A549 (cell line): ENCODE results near the gene CERS6.

Experiments
- CBX8 ChIP-seq: fragments of 200-600 bp; sonication (generic); IDR thresholded peaks from 2 replicates; pipeline ENCODE4 v1.6.1; 2016
- EP300 ChIP-seq, 2 experiments: fragments of >200 bp; sonication (Bioruptor Twin); formaldehyde crosslinking; IDR thresholded peaks; 2 replicates in 1 of 2; 3 replicates in 1 of 2; pipeline ENCODE4 v1.6.1; 2016 to 2017
- ESRRA ChIP-seq: fragments of 150-350 bp; IDR thresholded peaks from 2 replicates; pipeline ENCODE4 v1.6.1; 2014; ENCODE audit warnings: mild to moderate bottlenecking, low read length, borderline replicate concordance
- HDAC2 ChIP-seq: fragments of 200-600 bp; sonication (generic); IDR thresholded peaks from 2 replicates; pipeline ENCODE4 v1.6.1; 2016
- JUNB ChIP-seq: fragments of >200 bp; sonication (Bioruptor Twin); formaldehyde crosslinking; IDR thresholded peaks from 2 replicates; pipeline ENCODE4 v1.6.1; 2016
- MAFK ChIP-seq: fragments of 450-650 bp; IDR thresholded peaks from 2 replicates; pipeline ENCODE4 v1.6.1; 2014; ENCODE audit not compliant: partially characterized antibody
- NPAS2 ChIP-seq: fragments of 250-450 bp; sonication (Bioruptor Pico); IDR thresholded peaks from 2 replicates; pipeline ENCODE4 v1.8.0; 2022; ENCODE audit warnings: mild to moderate bottlenecking, moderate library complexity, borderline replicate concordance
- SREBF2 ChIP-seq: fragments of 450-650 bp; IDR thresholded peaks from 2 replicates; pipeline ENCODE4 v1.6.1; 2014; ENCODE audit warnings: mild to moderate bottlenecking, moderate library complexity
- TF ChIP-seq, protein P1 (sequence below): fragments of >200 bp; sonication (Bioruptor Twin); formaldehyde crosslinking; IDR thresholded peaks from 3 replicates; pipeline ENCODE4 v1.5.1; 2016
- TF ChIP-seq, protein P2 (sequence below): fragments of >200 bp; sonication (Bioruptor Twin); formaldehyde crosslinking; IDR thresholded peaks from 3 replicates; pipeline ENCODE4 v1.6.1; 2016
- TF ChIP-seq, protein P3 (sequence below): IDR thresholded peaks from 2 replicates; pipeline ENCODE4 v1.6.1; 2012
- TF ChIP-seq, protein P4 (sequence below): IDR thresholded peaks from 2 replicates; pipeline ENCODE4 v1.6.1; 2012

DNA sequence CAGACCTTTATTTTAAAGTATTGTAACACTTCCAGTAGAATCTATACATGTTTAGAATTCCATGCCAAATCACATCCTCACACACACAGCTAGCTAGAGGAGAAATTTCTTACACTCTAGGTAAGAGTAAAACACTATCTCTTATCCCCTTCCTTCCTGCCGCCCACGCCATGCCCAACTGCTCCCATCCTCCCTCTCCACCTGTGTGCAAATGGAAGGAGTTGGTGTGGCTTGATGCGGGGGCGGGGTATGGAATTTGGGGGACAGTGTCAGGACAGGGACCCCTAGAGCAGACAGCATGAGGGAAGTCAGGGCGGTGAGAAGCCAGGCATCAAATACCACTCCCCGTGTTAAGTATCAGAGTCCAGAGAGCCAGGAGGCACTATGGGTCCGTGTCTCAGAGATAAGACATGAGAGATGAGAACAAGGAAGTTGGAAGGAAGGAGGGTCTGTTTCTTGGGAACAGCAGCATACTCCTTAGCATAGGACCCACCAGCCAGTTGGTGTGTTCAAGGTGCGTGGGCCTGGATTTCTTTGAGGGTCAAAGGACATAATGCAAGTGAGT, 297.8 kb downstream of the CERS6 start:
- TF ChIP-seq, protein P1, sequence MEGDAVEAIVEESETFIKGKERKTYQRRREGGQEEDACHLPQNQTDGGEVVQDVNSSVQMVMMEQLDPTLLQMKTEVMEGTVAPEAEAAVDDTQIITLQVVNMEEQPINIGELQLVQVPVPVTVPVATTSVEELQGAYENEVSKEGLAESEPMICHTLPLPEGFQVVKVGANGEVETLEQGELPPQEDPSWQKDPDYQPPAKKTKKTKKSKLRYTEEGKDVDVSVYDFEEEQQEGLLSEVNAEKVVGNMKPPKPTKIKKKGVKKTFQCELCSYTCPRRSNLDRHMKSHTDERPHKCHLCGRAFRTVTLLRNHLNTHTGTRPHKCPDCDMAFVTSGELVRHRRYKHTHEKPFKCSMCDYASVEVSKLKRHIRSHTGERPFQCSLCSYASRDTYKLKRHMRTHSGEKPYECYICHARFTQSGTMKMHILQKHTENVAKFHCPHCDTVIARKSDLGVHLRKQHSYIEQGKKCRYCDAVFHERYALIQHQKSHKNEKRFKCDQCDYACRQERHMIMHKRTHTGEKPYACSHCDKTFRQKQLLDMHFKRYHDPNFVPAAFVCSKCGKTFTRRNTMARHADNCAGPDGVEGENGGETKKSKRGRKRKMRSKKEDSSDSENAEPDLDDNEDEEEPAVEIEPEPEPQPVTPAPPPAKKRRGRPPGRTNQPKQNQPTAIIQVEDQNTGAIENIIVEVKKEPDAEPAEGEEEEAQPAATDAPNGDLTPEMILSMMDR, result no peak
- TF ChIP-seq CBX8 (no peak), MAFK (no peak), HDAC2 (no peak), JUNB (no peak), EP300 (IDR thresholded peaks at IDR 0.05) (no peak), SREBF2 (no peak), NPAS2 (CRISPR knock-in tag) (no peak), ESRRA (no peak)
- TF ChIP-seq, protein P2, sequence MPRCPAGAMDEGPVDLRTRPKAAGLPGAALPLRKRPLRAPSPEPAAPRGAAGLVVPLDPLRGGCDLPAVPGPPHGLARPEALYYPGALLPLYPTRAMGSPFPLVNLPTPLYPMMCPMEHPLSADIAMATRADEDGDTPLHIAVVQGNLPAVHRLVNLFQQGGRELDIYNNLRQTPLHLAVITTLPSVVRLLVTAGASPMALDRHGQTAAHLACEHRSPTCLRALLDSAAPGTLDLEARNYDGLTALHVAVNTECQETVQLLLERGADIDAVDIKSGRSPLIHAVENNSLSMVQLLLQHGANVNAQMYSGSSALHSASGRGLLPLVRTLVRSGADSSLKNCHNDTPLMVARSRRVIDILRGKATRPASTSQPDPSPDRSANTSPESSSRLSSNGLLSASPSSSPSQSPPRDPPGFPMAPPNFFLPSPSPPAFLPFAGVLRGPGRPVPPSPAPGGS, result no peak
- TF ChIP-seq, protein P3, sequence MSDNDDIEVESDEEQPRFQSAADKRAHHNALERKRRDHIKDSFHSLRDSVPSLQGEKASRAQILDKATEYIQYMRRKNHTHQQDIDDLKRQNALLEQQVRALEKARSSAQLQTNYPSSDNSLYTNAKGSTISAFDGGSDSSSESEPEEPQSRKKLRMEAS, result no peak
- TF ChIP-seq, protein P4, sequence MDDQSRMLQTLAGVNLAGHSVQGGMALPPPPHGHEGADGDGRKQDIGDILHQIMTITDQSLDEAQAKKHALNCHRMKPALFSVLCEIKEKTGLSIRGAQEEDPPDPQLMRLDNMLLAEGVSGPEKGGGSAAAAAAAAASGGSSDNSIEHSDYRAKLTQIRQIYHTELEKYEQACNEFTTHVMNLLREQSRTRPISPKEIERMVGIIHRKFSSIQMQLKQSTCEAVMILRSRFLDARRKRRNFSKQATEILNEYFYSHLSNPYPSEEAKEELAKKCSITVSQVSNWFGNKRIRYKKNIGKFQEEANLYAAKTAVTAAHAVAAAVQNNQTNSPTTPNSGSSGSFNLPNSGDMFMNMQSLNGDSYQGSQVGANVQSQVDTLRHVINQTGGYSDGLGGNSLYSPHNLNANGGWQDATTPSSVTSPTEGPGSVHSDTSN, result no peak
